ENCODE measurements around the gene SH3BGR.

Gene SH3BGR

GRCh38 chr21:39518055-39518846 is 66.5 kb downstream of the SH3BGR start:
- H3K27ac ChIP-seq (ENCODE audit: low read depth, low read length), result no peak overlapping the region
- 35% methylated on average over 12 of the region's 13 CpGs for WGBS
- no peak overlapping the region for H3K9ac ChIP-seq (ENCODE audit: low read depth, low read length)
- no peak overlapping the region for H3K4me3 ChIP-seq (ENCODE audit: low read length)
- peaks cover 10% of the 10 kb centered on the region for H3K4me1 ChIP-seq (ENCODE audit: insufficient read depth, low read length)
- no peaks in the 10 kb centered on the region for H3K36me3 ChIP-seq (ENCODE audit: insufficient read depth, low read length)
- no peaks in the 10 kb centered on the region for H3K9me3 ChIP-seq (ENCODE audit: insufficient read depth, low read depth, low read length)
- no peaks in the 10 kb centered on the region for H3K27me3 ChIP-seq (ENCODE audit: insufficient read depth, low read length)

DNA sequence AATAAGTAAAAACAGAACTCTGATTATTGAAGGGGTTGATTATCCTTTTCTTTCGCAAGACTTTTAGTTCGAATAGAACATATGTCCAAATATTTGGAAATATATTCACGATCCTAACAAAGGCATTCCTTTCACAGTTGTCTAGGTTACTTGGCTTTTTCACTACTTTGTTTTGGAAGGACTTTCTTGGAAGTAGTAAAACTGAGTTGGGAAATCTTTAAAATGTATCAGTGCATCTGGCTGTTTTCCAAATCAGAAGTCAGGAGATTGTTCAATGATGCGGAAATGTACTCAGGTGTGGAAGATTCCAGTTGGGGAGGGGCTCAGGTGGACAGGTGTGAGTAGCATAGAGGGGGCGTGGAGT is 67.1 kb downstream of the SH3BGR start:
- WGBS, result 92% methylated on average over 5 of the region's 5 CpGs
- H3K27ac ChIP-seq (ENCODE audit: low read depth, low read length), result no peak overlapping the region

GRCh38 chr21:39519835-39520234 is 68.1 kb downstream of the SH3BGR start:
- Histone ChIP-seq H3K36me3 (ENCODE audit: insufficient read depth, low read length) (no peaks in the 10 kb centered on the region), H3K9me3 (ENCODE audit: insufficient read depth, low read depth, low read length) (no peaks in the 10 kb centered on the region), H3K9ac (ENCODE audit: low read depth, low read length) (no peak overlapping the region), H3K27ac (ENCODE audit: low read depth, low read length) (no peak overlapping the region), H3K27me3 (ENCODE audit: insufficient read depth, low read length) (no peaks in the 10 kb centered on the region), H3K4me1 (ENCODE audit: insufficient read depth, low read length) (peaks cover 14% of the 10 kb centered on the region; the same call in 1 of the 2 replicates), H3K4me3 (ENCODE audit: low read length) (no peak overlapping the region)
- 94% methylated on average over 7 of the region's 8 CpGs for WGBS

More for the DNA sequence above, 67.1 kb downstream of the SH3BGR start:
- H3K9ac ChIP-seq (ENCODE audit: low read depth, low read length), result no peak overlapping the region
- H3K27me3 ChIP-seq (ENCODE audit: insufficient read depth, low read length), result no peaks in the 10 kb centered on the region
- no peaks in the 10 kb centered on the region for H3K36me3 ChIP-seq (ENCODE audit: insufficient read depth, low read length)
- H3K4me3 ChIP-seq (ENCODE audit: low read length), result no peak overlapping the region
- no peaks in the 10 kb centered on the region for H3K9me3 ChIP-seq (ENCODE audit: insufficient read depth, low read depth, low read length)
- H3K4me1 ChIP-seq (ENCODE audit: insufficient read depth, low read length), result 0 out of 2 replicates have a peak, but pooled peaks cover 7% of the 10 kb centered on the region

DNA sequence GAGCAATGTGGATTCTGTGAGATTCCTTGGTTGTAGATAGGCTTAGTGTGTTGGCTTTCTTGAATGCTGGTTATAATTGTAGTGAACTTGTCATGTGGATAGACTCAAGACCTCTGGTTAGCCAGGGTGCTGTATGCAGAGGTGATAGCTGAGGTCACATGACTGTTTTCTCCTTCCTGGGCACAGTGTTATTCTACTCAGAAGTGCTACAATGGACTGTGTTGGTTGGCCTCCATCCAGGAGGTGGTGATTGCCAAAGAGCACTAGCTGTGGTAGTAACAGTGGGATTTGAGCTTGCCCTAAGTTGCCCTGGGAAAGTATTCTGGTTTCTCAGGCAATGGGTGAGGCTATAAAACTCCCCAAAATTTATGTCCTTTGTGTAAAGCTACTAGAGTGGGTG is 71.6 kb downstream of the SH3BGR start:
- H3K4me1 ChIP-seq (ENCODE audit: insufficient read depth, low read length), result peaks cover 20% of the 10 kb centered on the region; the same call in 1 of the 2 replicates
- no peak overlapping the region for H3K27ac ChIP-seq (ENCODE audit: low read depth, low read length)
- H3K9me3 ChIP-seq (ENCODE audit: insufficient read depth, low read depth, low read length), result no peaks in the 10 kb centered on the region
- no peak overlapping the region for H3K9ac ChIP-seq (ENCODE audit: low read depth, low read length)
- no peaks in the 10 kb centered on the region for H3K27me3 ChIP-seq (ENCODE audit: insufficient read depth, low read length)
- no peak overlapping the region for H3K4me3 ChIP-seq (ENCODE audit: low read length)
- no peaks in the 10 kb centered on the region for H3K36me3 ChIP-seq (ENCODE audit: insufficient read depth, low read length)

GRCh38 chr21:39523915-39524314 is 72.1 kb downstream of the SH3BGR start:
- 91% methylated on average over 1 of the region's 1 CpG for WGBS

DNA sequence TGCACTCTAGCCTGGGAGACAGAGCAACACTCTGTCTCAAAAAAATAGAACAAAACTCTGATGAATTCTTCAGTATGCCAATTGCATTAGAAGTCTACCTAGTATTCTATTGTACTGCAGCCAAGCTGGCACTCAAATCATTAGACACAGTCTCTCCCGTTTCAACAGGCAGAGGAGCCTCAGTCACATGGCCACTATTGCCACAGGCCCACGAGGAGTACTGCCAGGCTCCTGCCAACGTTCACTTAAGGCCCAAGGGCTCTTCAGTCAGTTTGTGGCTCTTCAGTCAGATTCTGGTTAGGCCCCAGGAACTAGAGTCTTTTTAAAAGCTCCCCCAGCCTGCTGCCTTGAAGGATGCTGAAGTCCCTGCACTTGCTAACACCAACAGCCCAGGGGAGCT is 73.4 kb downstream of the SH3BGR start:
- 90% methylated on average over 3 of the region's 3 CpGs for WGBS
- no peak overlapping the region for H3K9ac ChIP-seq (ENCODE audit: low read depth, low read length)
- H3K27ac ChIP-seq (ENCODE audit: low read depth, low read length), result no peak overlapping the region

More at GRCh38 chr21:39523915-39524314, 72.1 kb downstream of the SH3BGR start:
- Histone ChIP-seq H3K27ac (ENCODE audit: low read depth, low read length) (no peak overlapping the region), H3K27me3 (ENCODE audit: insufficient read depth, low read length) (no peaks in the 10 kb centered on the region), H3K9me3 (ENCODE audit: insufficient read depth, low read depth, low read length) (no peaks in the 10 kb centered on the region), H3K9ac (ENCODE audit: low read depth, low read length) (no peak overlapping the region), H3K4me3 (ENCODE audit: low read length) (no peak overlapping the region), H3K36me3 (ENCODE audit: insufficient read depth, low read length) (no peaks in the 10 kb centered on the region), H3K4me1 (ENCODE audit: insufficient read depth, low read length) (peaks cover 15% of the 10 kb centered on the region; the same call in 1 of the 2 replicates)

GRCh38 chr21:39525601-39526000 is 73.8 kb downstream of the SH3BGR start:
- Histone ChIP-seq H3K4me3 (ENCODE audit: low read length) (no peak overlapping the region), H3K36me3 (ENCODE audit: insufficient read depth, low read length) (no peaks in the 10 kb centered on the region), H3K9ac (ENCODE audit: low read depth, low read length) (no peak overlapping the region), H3K4me1 (ENCODE audit: insufficient read depth, low read length) (peaks cover 15% of the 10 kb centered on the region; the same call in 1 of the 2 replicates), H3K9me3 (ENCODE audit: insufficient read depth, low read depth, low read length) (no peaks in the 10 kb centered on the region), H3K27ac (ENCODE audit: low read depth, low read length) (no peak overlapping the region), H3K27me3 (ENCODE audit: insufficient read depth, low read length) (no peaks in the 10 kb centered on the region)
- WGBS, result 92% methylated on average over 12 of the region's 12 CpGs

More for the DNA sequence above, 73.4 kb downstream of the SH3BGR start:
- H3K9me3 ChIP-seq (ENCODE audit: insufficient read depth, low read depth, low read length), result no peaks in the 10 kb centered on the region
- H3K4me3 ChIP-seq (ENCODE audit: low read length), result no peak overlapping the region
- H3K27me3 ChIP-seq (ENCODE audit: insufficient read depth, low read length), result no peaks in the 10 kb centered on the region
- H3K4me1 ChIP-seq (ENCODE audit: insufficient read depth, low read length), result peaks cover 15% of the 10 kb centered on the region; the same call in 1 of the 2 replicates
- no peaks in the 10 kb centered on the region for H3K36me3 ChIP-seq (ENCODE audit: insufficient read depth, low read length)

GRCh38 chr21:39527067-39527595 is 75.4 kb downstream of the SH3BGR start:
- Histone ChIP-seq H3K27me3 (ENCODE audit: insufficient read depth, low read length) (no peaks in the 10 kb centered on the region), H3K27ac (ENCODE audit: low read depth, low read length) (no peak overlapping the region), H3K4me3 (ENCODE audit: low read length) (no peak overlapping the region), H3K4me1 (ENCODE audit: insufficient read depth, low read length) (peaks cover 15% of the 10 kb centered on the region; the same call in 1 of the 2 replicates), H3K9ac (ENCODE audit: low read depth, low read length) (no peak overlapping the region), H3K9me3 (ENCODE audit: insufficient read depth, low read depth, low read length) (no peaks in the 10 kb centered on the region), H3K36me3 (ENCODE audit: insufficient read depth, low read length) (no peaks in the 10 kb centered on the region)
- 94% methylated on average over 5 of the region's 5 CpGs for WGBS

GRCh38 chr21:39527664-39528381 is 76.1 kb downstream of the SH3BGR start:
- H3K9ac ChIP-seq (ENCODE audit: low read depth, low read length), result no peak overlapping the region
- peaks cover 15% of the 10 kb centered on the region; the same call in 1 of the 2 replicates for H3K4me1 ChIP-seq (ENCODE audit: insufficient read depth, low read length)
- no peak overlapping the region for H3K4me3 ChIP-seq (ENCODE audit: low read length)
- no peaks in the 10 kb centered on the region for H3K27me3 ChIP-seq (ENCODE audit: insufficient read depth, low read length)
- H3K36me3 ChIP-seq (ENCODE audit: insufficient read depth, low read length), result no peaks in the 10 kb centered on the region
- H3K27ac ChIP-seq (ENCODE audit: low read depth, low read length), result no peak overlapping the region
- WGBS, result 82% methylated on average over 8 of the region's 8 CpGs
- no peaks in the 10 kb centered on the region for H3K9me3 ChIP-seq (ENCODE audit: insufficient read depth, low read depth, low read length)

- H3K4me3 ChIP-seq (ENCODE audit: low read length), result no peak overlapping the region
- WGBS, result 76% methylated on average over 4 of the region's 4 CpGs
- no peaks in the 10 kb centered on the region for H3K36me3 ChIP-seq (ENCODE audit: insufficient read depth, low read length)
- H3K9me3 ChIP-seq (ENCODE audit: insufficient read depth, low read depth, low read length), result no peaks in the 10 kb centered on the region
- H3K27me3 ChIP-seq (ENCODE audit: insufficient read depth, low read length), result no peaks in the 10 kb centered on the region
- peaks cover 12% of the 10 kb centered on the region; the same call in 1 of the 2 replicates for H3K4me1 ChIP-seq (ENCODE audit: insufficient read depth, low read length)
- H3K27ac ChIP-seq (ENCODE audit: low read depth, low read length), result no peak overlapping the region
- no peak overlapping the region for H3K9ac ChIP-seq (ENCODE audit: low read depth, low read length)
Observed at GRCh38 chr21:39529026-39529425, 77.3 kb downstream of the SH3BGR start.

DNA sequence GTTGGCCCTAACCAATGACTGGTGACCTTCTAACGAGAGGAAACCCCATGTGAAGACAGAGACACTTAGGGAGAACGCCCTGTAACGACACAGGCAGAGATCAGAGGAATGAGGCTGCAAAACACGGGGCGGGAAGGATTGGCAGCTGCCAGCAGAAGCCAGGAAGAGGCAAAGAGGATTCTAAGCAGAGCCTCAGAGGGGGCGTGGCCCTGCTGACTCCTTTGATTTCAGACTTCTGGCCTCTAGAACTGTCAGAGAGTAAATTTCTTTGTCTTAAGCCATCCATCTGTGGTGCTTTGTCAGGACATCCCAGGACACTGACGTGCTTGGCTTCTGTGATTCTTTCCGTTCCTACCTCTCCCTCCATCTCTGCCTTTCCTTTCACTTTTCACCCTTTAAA is 79.3 kb downstream of the SH3BGR start:
- H3K4me3 ChIP-seq (ENCODE audit: low read length), result no peak overlapping the region
- no peak overlapping the region for H3K9ac ChIP-seq (ENCODE audit: low read depth, low read length)
- 42% methylated on average over 8 of the region's 8 CpGs for WGBS
- H3K36me3 ChIP-seq (ENCODE audit: insufficient read depth, low read length), result no peaks in the 10 kb centered on the region
- peaks cover 15% of the 10 kb centered on the region for H3K4me1 ChIP-seq (ENCODE audit: insufficient read depth, low read length)
- no peaks in the 10 kb centered on the region for H3K9me3 ChIP-seq (ENCODE audit: insufficient read depth, low read depth, low read length)
- no peaks in the 10 kb centered on the region for H3K27me3 ChIP-seq (ENCODE audit: insufficient read depth, low read length)
- H3K27ac ChIP-seq (ENCODE audit: low read depth, low read length), result 0 out of 2 replicates have a peak overlapping the region, but pooled peaks have one; percentile 21
